Measurements from ENCODE around the gene LRRFIP2. TPM values are rescaled to one million over a fixed set of nuclear protein-coding genes. Genes with fewer than 3 reads are reported as not detected.

The LRRFIP2 gene
- polyA plus RNA-seq, 1 experiment, result 43.9 TPM

DNA sequence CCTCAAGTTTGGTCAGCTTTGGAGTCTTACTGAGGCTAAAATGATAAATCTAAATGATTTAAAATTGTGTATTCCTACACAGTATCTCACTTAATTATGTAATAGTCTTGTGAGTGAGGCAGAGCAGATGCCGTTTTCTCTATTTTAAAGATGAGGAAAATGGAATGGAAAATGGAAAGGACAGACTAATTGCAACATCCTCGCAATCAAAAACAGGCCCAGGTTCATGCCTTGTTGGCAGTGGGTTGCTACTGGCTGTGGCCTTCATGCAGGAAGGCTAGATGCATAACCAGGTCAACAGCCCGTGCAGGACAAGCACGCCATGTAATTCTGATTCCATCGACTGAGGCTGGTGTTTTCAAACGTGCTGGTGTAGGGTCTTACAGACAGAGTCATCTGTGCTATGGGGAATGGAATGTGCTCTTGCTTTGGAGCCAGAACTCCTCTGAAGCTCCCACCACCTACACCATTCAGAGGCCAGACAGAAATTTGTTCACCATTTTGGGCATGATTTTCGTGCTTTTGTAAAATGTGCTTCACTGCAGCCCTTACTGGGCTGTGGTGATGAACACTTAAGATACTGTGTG, 143.2 kb downstream of the LRRFIP2 start:
- Histone ChIP-seq H3K4me3 (ENCODE audit: low read depth, low read length) (no peak overlapping the region), H3K27me3 (ENCODE audit: control insufficient read depth, insufficient read depth, low read length) (no peaks in the 10 kb centered on the region), H3K36me3 (ENCODE audit: control insufficient read depth, insufficient read depth, low read length) (peaks cover 4% of the 10 kb centered on the region; the same call in 1 of the 2 replicates)
- DNase-seq (ENCODE audit: low read depth), result no peak
- CTCF ChIA-PET, result no interaction called here
- POLR2A ChIA-PET, result no interaction called here
- TF ChIP-seq, protein P1, sequence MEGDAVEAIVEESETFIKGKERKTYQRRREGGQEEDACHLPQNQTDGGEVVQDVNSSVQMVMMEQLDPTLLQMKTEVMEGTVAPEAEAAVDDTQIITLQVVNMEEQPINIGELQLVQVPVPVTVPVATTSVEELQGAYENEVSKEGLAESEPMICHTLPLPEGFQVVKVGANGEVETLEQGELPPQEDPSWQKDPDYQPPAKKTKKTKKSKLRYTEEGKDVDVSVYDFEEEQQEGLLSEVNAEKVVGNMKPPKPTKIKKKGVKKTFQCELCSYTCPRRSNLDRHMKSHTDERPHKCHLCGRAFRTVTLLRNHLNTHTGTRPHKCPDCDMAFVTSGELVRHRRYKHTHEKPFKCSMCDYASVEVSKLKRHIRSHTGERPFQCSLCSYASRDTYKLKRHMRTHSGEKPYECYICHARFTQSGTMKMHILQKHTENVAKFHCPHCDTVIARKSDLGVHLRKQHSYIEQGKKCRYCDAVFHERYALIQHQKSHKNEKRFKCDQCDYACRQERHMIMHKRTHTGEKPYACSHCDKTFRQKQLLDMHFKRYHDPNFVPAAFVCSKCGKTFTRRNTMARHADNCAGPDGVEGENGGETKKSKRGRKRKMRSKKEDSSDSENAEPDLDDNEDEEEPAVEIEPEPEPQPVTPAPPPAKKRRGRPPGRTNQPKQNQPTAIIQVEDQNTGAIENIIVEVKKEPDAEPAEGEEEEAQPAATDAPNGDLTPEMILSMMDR (IDR thresholded peaks at IDR 0.05; ENCODE audit: insufficient read depth, low read depth, low read length), result no peak

DNA sequence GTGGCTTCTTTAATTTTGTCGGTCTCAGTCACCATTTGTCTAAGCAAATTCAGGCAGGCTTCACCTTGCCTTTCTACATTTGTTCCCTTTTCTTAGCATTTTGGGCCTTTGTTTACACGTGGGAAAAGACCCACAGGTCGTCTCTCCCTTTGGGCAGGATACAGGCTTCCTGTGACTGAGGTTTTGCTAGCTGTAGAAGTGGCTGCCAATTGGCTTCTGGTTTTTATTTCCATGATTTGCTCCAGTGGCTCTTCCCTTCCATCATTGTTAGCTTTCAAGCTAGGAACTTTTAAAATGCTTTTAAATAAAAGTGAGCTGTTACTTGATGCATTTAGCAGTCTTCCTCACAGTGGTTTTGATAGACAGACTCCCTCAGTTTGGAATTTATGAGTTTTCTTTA, 143.8 kb downstream of the LRRFIP2 start:
- Histone ChIP-seq H3K27me3 (ENCODE audit: control insufficient read depth, insufficient read depth, low read length) (no peaks in the 10 kb centered on the region), H3K4me3 (ENCODE audit: low read depth, low read length) (no peak overlapping the region), H3K36me3 (ENCODE audit: control insufficient read depth, insufficient read depth, low read length) (peaks cover 7% of the 10 kb centered on the region)
- TF ChIP-seq, protein P1 (IDR thresholded peaks at IDR 0.05; ENCODE audit: insufficient read depth, low read depth, low read length), result no peak
- no peak for DNase-seq (ENCODE audit: low read depth)
- POLR2A ChIA-PET, result no interaction called here
- CTCF ChIA-PET, result no interaction called here

DNA sequence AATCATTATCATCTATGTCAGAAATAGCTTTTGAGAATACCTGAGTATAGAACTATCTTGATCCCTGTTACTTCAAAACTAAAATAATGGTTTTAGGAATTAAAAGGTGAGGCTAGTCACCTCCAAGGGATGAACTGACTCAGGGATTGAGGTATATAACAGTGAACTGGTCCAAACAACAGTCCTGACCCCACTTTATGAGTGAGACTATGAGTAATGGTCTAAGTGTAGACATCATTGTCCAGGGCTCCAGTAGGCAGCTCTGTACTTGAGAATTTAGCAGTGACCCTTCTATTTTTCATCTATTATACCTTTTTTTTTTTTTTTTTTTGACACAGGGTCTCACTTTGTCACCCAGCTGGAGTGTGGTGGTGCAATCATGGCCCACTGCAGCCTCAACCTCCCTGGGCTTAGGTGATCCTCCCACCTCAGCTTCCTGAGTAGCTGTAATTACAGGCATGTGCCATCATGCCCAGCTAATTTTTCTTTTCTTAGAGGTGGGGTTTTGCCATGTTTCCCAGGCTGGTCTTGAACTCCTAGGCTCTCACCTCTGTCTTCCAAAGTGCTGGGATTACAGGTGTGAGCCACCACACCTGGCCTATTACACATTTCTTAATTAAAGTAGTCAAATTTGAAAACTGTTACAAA, 144.7 kb downstream of the LRRFIP2 start:
- Histone ChIP-seq H3K4me3 (ENCODE audit: low read depth, low read length) (no peak overlapping the region), H3K27me3 (ENCODE audit: control insufficient read depth, insufficient read depth, low read length) (no peaks in the 10 kb centered on the region), H3K36me3 (ENCODE audit: control insufficient read depth, insufficient read depth, low read length) (peaks cover 7% of the 10 kb centered on the region)
- DNase-seq (ENCODE audit: low read depth), result no peak
- TF ChIP-seq, protein P1 (IDR thresholded peaks at IDR 0.05; ENCODE audit: insufficient read depth, low read depth, low read length), result no peak
- POLR2A ChIA-PET, result interaction anchor here (0.6 kb wide), 1 partner anchor 212 kb away, joined by 3 read pairs; no protein-coding TSS in a partner anchor
- CTCF ChIA-PET, result interaction anchor here (0.9 to 2.1 kb wide), 3 partner anchors 9 to 22 kb away, joined by 3 to 9 read pairs (median 3); no protein-coding TSS in a partner anchor

DNA sequence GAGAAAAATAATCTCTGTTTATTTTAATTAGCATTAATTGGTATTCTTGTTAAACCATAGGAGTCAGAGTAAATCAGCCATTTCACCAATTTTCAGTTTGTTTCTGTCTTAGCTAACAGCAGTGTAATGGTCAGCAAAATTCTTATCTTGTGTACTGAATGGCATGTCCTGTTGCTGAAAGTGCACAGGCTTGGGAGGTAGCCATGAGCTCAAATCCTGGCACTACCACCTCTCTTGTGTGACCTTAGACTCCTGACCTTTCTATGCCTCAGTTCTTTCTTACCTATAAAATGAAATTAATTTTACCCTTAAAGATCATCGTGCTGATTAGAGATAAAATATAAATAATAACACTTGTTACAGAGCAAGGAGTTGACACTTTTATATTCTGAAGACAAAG, 145.3 kb downstream of the LRRFIP2 start:
- H3K36me3 ChIP-seq (ENCODE audit: control insufficient read depth, insufficient read depth, low read length), result peaks cover 7% of the 10 kb centered on the region
- POLR2A ChIA-PET, result interaction anchor here (0.6 kb wide), 1 partner anchor 211 kb away, joined by 3 read pairs; no protein-coding TSS in a partner anchor
- no peaks in the 10 kb centered on the region for H3K27me3 ChIP-seq (ENCODE audit: control insufficient read depth, insufficient read depth, low read length)
- no peak for DNase-seq (ENCODE audit: low read depth)
- H3K4me3 ChIP-seq (ENCODE audit: low read depth, low read length), result no peak overlapping the region
- CTCF ChIA-PET, result interaction anchor here (0.9 to 2.1 kb wide), 3 partner anchors 9 to 23 kb away, joined by 3 to 9 read pairs (median 3); no protein-coding TSS in a partner anchor
- TF ChIP-seq, protein P1 (IDR thresholded peaks at IDR 0.05; ENCODE audit: insufficient read depth, low read depth, low read length), result no peak

DNA sequence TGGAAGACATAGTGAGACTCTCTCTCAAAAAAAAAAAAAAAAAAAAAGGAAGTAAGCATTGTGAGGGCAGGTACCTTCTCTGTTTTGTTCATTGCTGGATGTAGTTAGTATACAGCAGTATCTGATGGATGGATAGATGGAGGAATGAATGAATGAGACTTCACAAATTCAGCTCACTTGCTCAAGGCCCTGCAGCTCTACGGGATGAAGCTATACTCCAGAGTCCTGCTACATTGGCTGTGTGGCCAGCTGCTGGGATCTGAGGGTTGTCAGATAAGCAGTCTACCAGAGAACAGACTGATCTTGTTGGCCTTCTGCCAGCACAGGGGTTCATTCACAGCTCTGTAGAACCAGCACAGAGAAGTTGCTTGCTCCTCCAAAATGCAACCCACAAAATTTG, 146.1 kb downstream of the LRRFIP2 start:
- H3K36me3 ChIP-seq (ENCODE audit: control insufficient read depth, insufficient read depth, low read length), result peaks cover 7% of the 10 kb centered on the region
- H3K4me3 ChIP-seq (ENCODE audit: low read depth, low read length), result no peak overlapping the region
- TF ChIP-seq, protein P1 (IDR thresholded peaks at IDR 0.05; ENCODE audit: insufficient read depth, low read depth, low read length), result no peak
- no peaks in the 10 kb centered on the region for H3K27me3 ChIP-seq (ENCODE audit: control insufficient read depth, insufficient read depth, low read length)
- no peak for DNase-seq (ENCODE audit: low read depth)
- CTCF ChIA-PET, result interaction anchor here (1.2 to 2.1 kb wide), 3 partner anchors 10 to 70 kb away, joined by 3 to 9 read pairs (median 3); no protein-coding TSS in a partner anchor
- POLR2A ChIA-PET, result no interaction called here

All from BJ (cell line).